ENCODE results near the gene SIX5.

DNA sequence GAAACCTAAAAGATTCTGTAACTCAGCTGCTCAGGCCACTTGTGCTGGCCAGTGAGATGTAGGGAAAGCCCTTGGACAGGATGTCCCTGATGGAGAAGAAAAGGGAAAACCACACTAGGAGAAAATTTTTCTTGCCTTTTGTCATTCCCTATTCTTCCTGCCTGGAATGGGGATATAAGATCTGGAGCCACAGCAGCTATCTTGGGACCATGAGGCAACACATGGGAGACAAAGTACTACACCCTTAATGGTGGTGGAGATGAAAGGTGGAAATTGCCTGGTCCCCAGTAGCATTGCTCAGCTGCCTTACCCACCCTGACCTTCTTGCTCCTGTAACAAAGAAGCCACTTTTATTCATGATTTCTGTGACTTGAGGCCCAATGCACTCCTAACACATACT is 36.7 kb upstream of the SIX5 start:
- TF ChIP-seq, protein P1, sequence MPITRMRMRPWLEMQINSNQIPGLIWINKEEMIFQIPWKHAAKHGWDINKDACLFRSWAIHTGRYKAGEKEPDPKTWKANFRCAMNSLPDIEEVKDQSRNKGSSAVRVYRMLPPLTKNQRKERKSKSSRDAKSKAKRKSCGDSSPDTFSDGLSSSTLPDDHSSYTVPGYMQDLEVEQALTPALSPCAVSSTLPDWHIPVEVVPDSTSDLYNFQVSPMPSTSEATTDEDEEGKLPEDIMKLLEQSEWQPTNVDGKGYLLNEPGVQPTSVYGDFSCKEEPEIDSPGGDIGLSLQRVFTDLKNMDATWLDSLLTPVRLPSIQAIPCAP (CRISPR knock-in tag; IDR thresholded peaks at IDR 0.05): no peak
- TF ChIP-seq ELF4 (CRISPR knock-in tag; IDR thresholded peaks at IDR 0.05; ENCODE audit: low read depth) (no peak), CBFB (CRISPR knock-in tag; IDR thresholded peaks at IDR 0.05; ENCODE audit: low read depth) (no peak), OVOL2 (CRISPR knock-in tag; IDR thresholded peaks at IDR 0.05; ENCODE audit: borderline replicate concordance) (no peak), SP1 (CRISPR knock-in tag; conservative IDR thresholded peaks at IDR 0.05) (no peak), TEAD4 (CRISPR knock-in tag; IDR thresholded peaks at IDR 0.05) (no peak)
- TF ChIP-seq, protein P2, sequence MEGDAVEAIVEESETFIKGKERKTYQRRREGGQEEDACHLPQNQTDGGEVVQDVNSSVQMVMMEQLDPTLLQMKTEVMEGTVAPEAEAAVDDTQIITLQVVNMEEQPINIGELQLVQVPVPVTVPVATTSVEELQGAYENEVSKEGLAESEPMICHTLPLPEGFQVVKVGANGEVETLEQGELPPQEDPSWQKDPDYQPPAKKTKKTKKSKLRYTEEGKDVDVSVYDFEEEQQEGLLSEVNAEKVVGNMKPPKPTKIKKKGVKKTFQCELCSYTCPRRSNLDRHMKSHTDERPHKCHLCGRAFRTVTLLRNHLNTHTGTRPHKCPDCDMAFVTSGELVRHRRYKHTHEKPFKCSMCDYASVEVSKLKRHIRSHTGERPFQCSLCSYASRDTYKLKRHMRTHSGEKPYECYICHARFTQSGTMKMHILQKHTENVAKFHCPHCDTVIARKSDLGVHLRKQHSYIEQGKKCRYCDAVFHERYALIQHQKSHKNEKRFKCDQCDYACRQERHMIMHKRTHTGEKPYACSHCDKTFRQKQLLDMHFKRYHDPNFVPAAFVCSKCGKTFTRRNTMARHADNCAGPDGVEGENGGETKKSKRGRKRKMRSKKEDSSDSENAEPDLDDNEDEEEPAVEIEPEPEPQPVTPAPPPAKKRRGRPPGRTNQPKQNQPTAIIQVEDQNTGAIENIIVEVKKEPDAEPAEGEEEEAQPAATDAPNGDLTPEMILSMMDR (IDR thresholded peaks at IDR 0.05): no peak
- TF ChIP-seq, protein P3, sequence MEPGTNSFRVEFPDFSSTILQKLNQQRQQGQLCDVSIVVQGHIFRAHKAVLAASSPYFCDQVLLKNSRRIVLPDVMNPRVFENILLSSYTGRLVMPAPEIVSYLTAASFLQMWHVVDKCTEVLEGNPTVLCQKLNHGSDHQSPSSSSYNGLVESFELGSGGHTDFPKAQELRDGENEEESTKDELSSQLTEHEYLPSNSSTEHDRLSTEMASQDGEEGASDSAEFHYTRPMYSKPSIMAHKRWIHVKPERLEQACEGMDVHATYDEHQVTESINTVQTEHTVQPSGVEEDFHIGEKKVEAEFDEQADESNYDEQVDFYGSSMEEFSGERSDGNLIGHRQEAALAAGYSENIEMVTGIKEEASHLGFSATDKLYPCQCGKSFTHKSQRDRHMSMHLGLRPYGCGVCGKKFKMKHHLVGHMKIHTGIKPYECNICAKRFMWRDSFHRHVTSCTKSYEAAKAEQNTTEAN (CRISPR knock-in tag; IDR thresholded peaks at IDR 0.05): no peak
- TF ChIP-seq, protein P4, sequence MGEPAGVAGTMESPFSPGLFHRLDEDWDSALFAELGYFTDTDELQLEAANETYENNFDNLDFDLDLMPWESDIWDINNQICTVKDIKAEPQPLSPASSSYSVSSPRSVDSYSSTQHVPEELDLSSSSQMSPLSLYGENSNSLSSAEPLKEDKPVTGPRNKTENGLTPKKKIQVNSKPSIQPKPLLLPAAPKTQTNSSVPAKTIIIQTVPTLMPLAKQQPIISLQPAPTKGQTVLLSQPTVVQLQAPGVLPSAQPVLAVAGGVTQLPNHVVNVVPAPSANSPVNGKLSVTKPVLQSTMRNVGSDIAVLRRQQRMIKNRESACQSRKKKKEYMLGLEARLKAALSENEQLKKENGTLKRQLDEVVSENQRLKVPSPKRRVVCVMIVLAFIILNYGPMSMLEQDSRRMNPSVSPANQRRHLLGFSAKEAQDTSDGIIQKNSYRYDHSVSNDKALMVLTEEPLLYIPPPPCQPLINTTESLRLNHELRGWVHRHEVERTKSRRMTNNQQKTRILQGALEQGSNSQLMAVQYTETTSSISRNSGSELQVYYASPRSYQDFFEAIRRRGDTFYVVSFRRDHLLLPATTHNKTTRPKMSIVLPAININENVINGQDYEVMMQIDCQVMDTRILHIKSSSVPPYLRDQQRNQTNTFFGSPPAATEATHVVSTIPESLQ (CRISPR knock-in tag; IDR thresholded peaks at IDR 0.05): no peak
- TF ChIP-seq, protein P5, sequence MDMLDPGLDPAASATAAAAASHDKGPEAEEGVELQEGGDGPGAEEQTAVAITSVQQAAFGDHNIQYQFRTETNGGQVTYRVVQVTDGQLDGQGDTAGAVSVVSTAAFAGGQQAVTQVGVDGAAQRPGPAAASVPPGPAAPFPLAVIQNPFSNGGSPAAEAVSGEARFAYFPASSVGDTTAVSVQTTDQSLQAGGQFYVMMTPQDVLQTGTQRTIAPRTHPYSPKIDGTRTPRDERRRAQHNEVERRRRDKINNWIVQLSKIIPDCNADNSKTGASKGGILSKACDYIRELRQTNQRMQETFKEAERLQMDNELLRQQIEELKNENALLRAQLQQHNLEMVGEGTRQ (CRISPR knock-in tag; IDR thresholded peaks at IDR 0.05): no peak
- TF ChIP-seq, protein P6, sequence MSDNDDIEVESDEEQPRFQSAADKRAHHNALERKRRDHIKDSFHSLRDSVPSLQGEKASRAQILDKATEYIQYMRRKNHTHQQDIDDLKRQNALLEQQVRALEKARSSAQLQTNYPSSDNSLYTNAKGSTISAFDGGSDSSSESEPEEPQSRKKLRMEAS (CRISPR knock-in tag; IDR thresholded peaks at IDR 0.05): no peak

Data from WTC11 (cell line).